ENCODE data around the gene WNT5B.

Gene WNT5B

GRCh38 chr12:1628666-1629337 is at the start of gene WNT5B:
Gene WNT5B (plus strand): TSS chr12:1629231. CDS start chr12:1631355, 2,124 bp downstream.
- no peak for TF ChIP-seq CTCF (IDR thresholded peaks at IDR 0.05; ENCODE audit: low read depth, low read length)
- peak within 1 kb of the TSS; percentile 37 to 42 for H3K4me3 ChIP-seq (replicated peaks in 1 of 2; ENCODE audit: low read depth in 2 of 2, low read length in 2 of 2)
- DNase-seq (ENCODE audit: low read depth in 2 of 2): no peak

- H3K4me3 ChIP-seq (replicated peaks in 1 of 2; ENCODE audit: low read depth in 2 of 2, low read length in 2 of 2): no peak overlapping the region
- peak in 1 of 2 donors; percentile 53 for DNase-seq (ENCODE audit: low read depth in 2 of 2)
- TF ChIP-seq CTCF (IDR thresholded peaks at IDR 0.05; ENCODE audit: low read depth, low read length): no peak
Measured at GRCh38 chr12:1579651-1580435, 49.2 kb upstream of the WNT5B start.

GRCh38 chr12:1580526-1580925 is 48.5 kb upstream of the WNT5B start:
- H3K4me3 ChIP-seq (replicated peaks in 1 of 2; ENCODE audit: low read depth in 2 of 2, low read length in 2 of 2): no peak overlapping the region
- TF ChIP-seq CTCF (IDR thresholded peaks at IDR 0.05; ENCODE audit: low read depth, low read length): no peak
- no peak for DNase-seq (ENCODE audit: low read depth in 2 of 2)

GRCh38 chr12:1581973-1582708 is 46.9 kb upstream of the WNT5B start:
- no peak overlapping the region for H3K4me3 ChIP-seq (replicated peaks in 1 of 2; ENCODE audit: low read depth in 2 of 2, low read length in 2 of 2)
- TF ChIP-seq CTCF (IDR thresholded peaks at IDR 0.05; ENCODE audit: low read depth, low read length): no peak
- DNase-seq (ENCODE audit: low read depth in 2 of 2): peak in 1 of 2 donors; percentile 88

GRCh38 chr12:1582709-1583050 is 46.4 kb upstream of the WNT5B start:
- DNase-seq (ENCODE audit: low read depth in 2 of 2): no peak
- no peak for TF ChIP-seq CTCF (IDR thresholded peaks at IDR 0.05; ENCODE audit: low read depth, low read length)
- H3K4me3 ChIP-seq (replicated peaks in 1 of 2; ENCODE audit: low read depth in 2 of 2, low read length in 2 of 2): no peak overlapping the region

GRCh38 chr12:1583421-1584078 is 45.5 kb upstream of the WNT5B start:
- H3K4me3 ChIP-seq (replicated peaks in 1 of 2; ENCODE audit: low read depth in 2 of 2, low read length in 2 of 2): no peak overlapping the region
- peak; percentile 78 for TF ChIP-seq CTCF (IDR thresholded peaks at IDR 0.05; ENCODE audit: low read depth, low read length)
- DNase-seq (ENCODE audit: low read depth in 2 of 2): peak; percentile 93 to 95
